ENCODE data around the gene NT5E.

DNA sequence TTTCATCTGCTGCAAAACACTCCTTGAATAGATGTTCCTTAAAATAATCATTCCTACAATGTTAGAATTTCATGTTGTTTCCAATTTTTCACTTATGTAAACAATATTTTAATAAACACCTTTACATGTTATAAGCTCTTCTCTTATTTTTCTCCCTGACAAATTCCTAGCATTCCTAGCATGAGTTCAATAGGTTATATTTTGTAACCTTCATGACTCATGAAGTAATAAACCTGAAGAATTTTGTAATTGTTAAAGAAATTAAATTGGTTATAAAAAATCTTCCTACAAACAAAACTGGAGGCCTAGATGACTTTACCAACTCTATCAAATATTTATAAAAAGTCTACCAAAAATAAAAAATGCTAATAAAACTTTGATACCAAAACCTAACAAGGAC lies 66.3 kb downstream of the NT5E start:
- no peak for TF ChIP-seq SUZ12 (IDR thresholded peaks at IDR 0.05)
- no peak for TF ChIP-seq CTBP1 (IDR thresholded peaks at IDR 0.05; ENCODE audit: borderline replicate concordance)
- no peak for TF ChIP-seq BHLHE40 (IDR thresholded peaks at IDR 0.05; ENCODE audit: borderline replicate concordance)
